GM12878 (cell line): ENCODE data around the gene HIVEP1. TPM values are rescaled to one million over a fixed set of nuclear protein-coding genes. Genes with fewer than 3 reads are reported as not detected.

Experiments
- ATAC-seq: fragments of 200-7000 bp; cut with Tn5 transposase; 3 replicates; pipeline ENCODE4 v1.9.1; 2020; ENCODE audit warnings: mild to moderate bottlenecking, moderate library complexity
- BruUV-seq: library from RNA; stranded (reverse); fragments of 400-500 nt; replicated peaks from 2 replicates; lab custom pipeline; 2021; lab: Mats Ljungman, UMichigan
- CTCF ChIA-PET: fragments of 300-600 bp; sonication (Branson Sonifier 250); formaldehyde crosslinking; extraction: SDS; loops from one replicate; lab custom pipeline; 2021; ENCODE audit warnings: inconsistent platforms; lab: Yijun Ruan, JAX
- POLR2A ChIA-PET: fragments of 350-600 bp; formaldehyde crosslinking; extraction: SDS; loops from one replicate; lab custom pipeline; 2021; ENCODE audit warnings: inconsistent platforms; lab: Charles Lee
- RAD21 ChIA-PET: fragments of 300-600 bp; sonication (Branson Sonifier 250); formaldehyde crosslinking; loops from one replicate; lab custom pipeline; 2023; ENCODE audit warnings: antibody characterized with exemption; ENCODE audit not compliant: unreplicated experiment; lab: Charles Lee
- SMC1A ChIA-PET: fragments of 300-600 bp; sonication (Branson Sonifier 250); formaldehyde crosslinking; loops from one replicate; lab custom pipeline; 2023; ENCODE audit not compliant: unreplicated experiment, uncharacterized antibody; lab: Charles Lee
- DNase-seq: peaks from one replicate; pipeline ENCODE4 v3.0.0-alpha.2; 2011; ENCODE audit warnings: low read depth, low spot score
- FAIRE-seq: peaks from 3 replicates; lab custom pipeline; 2011; peaks lifted over from hg19 to GRCh38; lab: Jason Lieb, UNC
- H2AFZ ChIP-seq: 2 replicates; pipeline ENCODE4 v1.6.0; 2011; ENCODE audit warnings: low read depth, low read length, control low read depth; ENCODE audit not compliant: control insufficient read depth
- H3K27ac ChIP-seq: 2 replicates; pipeline ENCODE4 v1.5.1; 2011; ENCODE audit warnings: control low read depth; ENCODE audit not compliant: control insufficient read depth, insufficient read depth
- H3K27me3 ChIP-seq, 2 experiments: replicated peaks in 1 of 2; 2 replicates each; pipeline versions ENCODE4 v1.6.0 to v1.6.1; 2011; ENCODE audit warnings: low read length in 1 of 2; ENCODE audit not compliant: control insufficient read depth in 2 of 2, insufficient read depth in 2 of 2
- H3K36me3 ChIP-seq, 2 experiments: 2 replicates each; pipeline ENCODE4 v1.5.1; 2011; ENCODE audit warnings: low read length in 1 of 2; ENCODE audit not compliant: control insufficient read depth in 2 of 2, insufficient read depth in 2 of 2
- H3K4me1 ChIP-seq: 2 replicates; pipeline ENCODE4 v1.6.1; 2011; ENCODE audit warnings: mild to moderate bottlenecking, low read length, moderate library complexity, mixed read lengths; ENCODE audit not compliant: control insufficient read depth, insufficient read depth
- H3K4me2 ChIP-seq: 2 replicates; pipeline ENCODE4 v1.6.0; 2011; ENCODE audit warnings: control low read depth; ENCODE audit not compliant: control insufficient read depth, insufficient read depth
- H3K4me3 ChIP-seq: fragments of 200-600 bp; sonication (generic); 2 replicates; pipeline ENCODE4 v1.5.1; 2016
- H3K79me2 ChIP-seq: 2 replicates; pipeline ENCODE4 v1.6.0; 2011; ENCODE audit warnings: low read length; ENCODE audit not compliant: control insufficient read depth, insufficient read depth
- H3K9ac ChIP-seq: 2 replicates; pipeline ENCODE4 v1.8.0; 2011; ENCODE audit warnings: low read length, control low read depth, mixed read lengths; ENCODE audit not compliant: control insufficient read depth, insufficient read depth
- H3K9me3 ChIP-seq: replicated peaks from 3 replicates; pipeline ENCODE4 v1.5.1; 2011; ENCODE audit warnings: mild to moderate bottlenecking, low read length; ENCODE audit not compliant: control insufficient read depth, insufficient read depth
- H4K20me1 ChIP-seq: 2 replicates; pipeline ENCODE4 v1.6.0; 2011; ENCODE audit not compliant: control insufficient read depth, insufficient read depth
- ATF7 ChIP-seq: fragments of 450-650 bp; IDR thresholded peaks from 2 replicates; pipeline ENCODE4 v1.6.1; 2016; ENCODE audit warnings: low read depth, mild to moderate bottlenecking
- EP300 ChIP-seq, 2 experiments: fragments of 150-350 bp in 1 of 2; IDR thresholded peaks; 2 replicates each; pipeline ENCODE4 v1.6.1; 2011 to 2012; ENCODE audit warnings: low read depth in 2 of 2, low read length in 2 of 2, borderline replicate concordance in 1 of 2, improper control_type of control experiment in 1 of 2, inconsistent platforms in 1 of 2; ENCODE audit not compliant: control insufficient read depth in 1 of 2
- ESRRA ChIP-seq: IDR thresholded peaks from 2 replicates; pipeline ENCODE4 v1.6.1; 2012; ENCODE audit warnings: mild to moderate bottlenecking, low read length, improper control_type of control experiment
- EZH2 ChIP-seq: IDR thresholded peaks from 2 replicates; pipeline ENCODE4 v1.6.1; 2012; ENCODE audit warnings: low read depth, mild to moderate bottlenecking, control low read depth, inconsistent platforms, low read length, borderline replicate concordance; ENCODE audit not compliant: control insufficient read depth
- HDAC6 ChIP-seq: fragments of 200-600 bp; sonication (generic); IDR thresholded peaks from one replicate; pipeline ENCODE4 v1.8.0; 2017; ENCODE audit warnings: antibody characterized with exemption; ENCODE audit not compliant: unreplicated experiment
- IKZF1 ChIP-seq: fragments of 450-650 bp; conservative IDR thresholded peaks from 2 replicates; pipeline ENCODE4 v1.6.1; 2017; ENCODE audit warnings: antibody characterized with exemption, mild to moderate bottlenecking
- IKZF2 ChIP-seq, 2 experiments: fragments of 450-650 bp; IDR thresholded peaks; 2 replicates each; pipeline ENCODE4 v1.6.1; 2017; ENCODE audit warnings: mild to moderate bottlenecking in 2 of 2, moderate library complexity in 2 of 2
- MEF2B ChIP-seq: fragments of 450-650 bp; IDR thresholded peaks from 2 replicates; pipeline ENCODE4 v1.6.1; 2018; ENCODE audit warnings: mild to moderate bottlenecking, moderate library complexity; ENCODE audit not compliant: partially characterized antibody, poor library complexity, severe bottlenecking
- RBBP5 ChIP-seq: fragments of 200-600 bp; sonication (generic); conservative IDR thresholded peaks from 2 replicates; pipeline ENCODE4 v1.6.1; 2016
- RELA ChIP-seq: fragments of 450-650 bp; IDR thresholded peaks from 2 replicates; pipeline ENCODE4 v1.8.0; 2014; ENCODE audit warnings: borderline replicate concordance; ENCODE audit not compliant: partially characterized antibody
- SMARCA5 ChIP-seq: fragments of 450-650 bp; IDR thresholded peaks from 2 replicates; pipeline ENCODE4 v1.6.1; 2017; ENCODE audit warnings: mild to moderate bottlenecking
- SRF ChIP-seq, 2 experiments: IDR thresholded peaks; 2 replicates each; pipeline ENCODE4 v1.6.1; 2011; ENCODE audit warnings: low read depth in 2 of 2, low read length in 2 of 2, mild to moderate bottlenecking in 1 of 2, moderate library complexity in 1 of 2
- ZNF274 ChIP-seq: IDR thresholded peaks from one replicate; pipeline ENCODE4 v1.8.0; 2011; ENCODE audit not compliant: insufficient read length, insufficient read depth
- WGBS: methylation state at CpG from one replicate; pipeline ENCODE4 v1.1.6; 2016; ENCODE audit warnings: low lambda C conversion rate; ENCODE audit not compliant: insufficient replicate concordance, insufficient coverage; ENCODE audit errors: missing lambda C conversion rate; 5-methylcytosine and 5-hydroxymethylcytosine counted together
- in situ Hi-C: fragments of 300-500 bp; cut with MboI; formaldehyde crosslinking; loops from 9 replicates; pipeline ENCODE4 v1.14.3; 2018; ENCODE audit warnings: mixed read lengths
- intact Hi-C: fragments of 100-400 bp; cut with micrococcal nuclease; formaldehyde crosslinking; loops from one replicate; pipeline ENCODE4 v1.14.2; 2022; ENCODE audit not compliant: unreplicated experiment
- polyA plus RNA-seq, 11 experiments: library from polyadenylated mRNA; depleted of rRNA in 4 of 11; unstranded in 6 of 11; stranded (reverse) in 5 of 11; fragments of >200 nt; fragmentation: Nextera tagmentation in 4 of 11; fragmentation: Illumina TruSeq in 1 of 11; extraction: Ambion mirVana in 4 of 11; extraction: Trizol in 1 of 11; gene quantifications; 1 replicate in 1 of 11; 2 replicates in 10 of 11; pipeline versions ENCODE4 v1.2.1 to v1.2.3, GENCODE V29; 2011 to 2016; ENCODE audit warnings: inconsistent platforms in 2 of 11, missing spikeins in 2 of 11, low read depth in 1 of 11
- total RNA-seq, 4 experiments: library from RNA; depleted of rRNA in 3 of 4; stranded (reverse); fragments of >200 nt in 3 of 4; fragmentation: Illumina TruSeq in 1 of 4; extraction: Trizol in 1 of 4; gene quantifications; 2 replicates each; pipeline versions ENCODE4 v1.2.1 to v1.2.3, GENCODE V29; 2013 to 2021
- TF ChIP-seq, protein P1 (sequence below): fragments of 450-650 bp; formaldehyde crosslinking; IDR thresholded peaks from 2 replicates; pipeline ENCODE4 v1.5.0; 2022; ENCODE audit warnings: mild to moderate bottlenecking, missing genetic modification characterization
- TF ChIP-seq, protein P2 (sequence below): fragments of 450-650 bp; IDR thresholded peaks from 2 replicates; pipeline ENCODE4 v1.6.1; 2017; ENCODE audit warnings: low read depth, mild to moderate bottlenecking, moderate library complexity

The HIVEP1 gene
- total and polyA plus RNA-seq, 10 of the 15 experiments (the other 5 are each of a cell fraction or from before 2014, with no cell fraction given): 4.3 to 37.5 (median 21.6) TPM

GRCh38 chr6:12060780-12061609 is 48.9 kb downstream of the HIVEP1 start (continued):
- TF ChIP-seq, protein P1, sequence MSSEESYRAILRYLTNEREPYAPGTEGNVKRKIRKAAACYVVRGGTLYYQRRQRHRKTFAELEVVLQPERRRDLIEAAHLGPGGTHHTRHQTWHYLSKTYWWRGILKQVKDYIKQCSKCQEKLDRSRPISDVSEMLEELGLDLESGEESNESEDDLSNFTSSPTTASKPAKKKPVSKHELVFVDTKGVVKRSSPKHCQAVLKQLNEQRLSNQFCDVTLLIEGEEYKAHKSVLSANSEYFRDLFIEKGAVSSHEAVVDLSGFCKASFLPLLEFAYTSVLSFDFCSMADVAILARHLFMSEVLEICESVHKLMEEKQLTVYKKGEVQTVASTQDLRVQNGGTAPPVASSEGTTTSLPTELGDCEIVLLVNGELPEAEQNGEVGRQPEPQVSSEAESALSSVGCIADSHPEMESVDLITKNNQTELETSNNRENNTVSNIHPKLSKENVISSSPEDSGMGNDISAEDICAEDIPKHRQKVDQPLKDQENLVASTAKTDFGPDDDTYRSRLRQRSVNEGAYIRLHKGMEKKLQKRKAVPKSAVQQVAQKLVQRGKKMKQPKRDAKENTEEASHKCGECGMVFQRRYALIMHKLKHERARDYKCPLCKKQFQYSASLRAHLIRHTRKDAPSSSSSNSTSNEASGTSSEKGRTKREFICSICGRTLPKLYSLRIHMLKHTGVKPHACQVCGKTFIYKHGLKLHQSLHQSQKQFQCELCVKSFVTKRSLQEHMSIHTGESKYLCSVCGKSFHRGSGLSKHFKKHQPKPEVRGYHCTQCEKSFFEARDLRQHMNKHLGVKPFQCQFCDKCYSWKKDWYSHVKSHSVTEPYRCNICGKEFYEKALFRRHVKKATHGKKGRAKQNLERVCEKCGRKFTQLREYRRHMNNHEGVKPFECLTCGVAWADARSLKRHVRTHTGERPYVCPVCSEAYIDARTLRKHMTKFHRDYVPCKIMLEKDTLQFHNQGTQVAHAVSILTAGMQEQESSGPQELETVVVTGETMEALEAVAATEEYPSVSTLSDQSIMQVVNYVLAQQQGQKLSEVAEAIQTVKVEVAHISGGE (CRISPR knock-in tag): no peak
- TF ChIP-seq ESRRA (no peak), RELA (peak; percentile 69), MEF2B (peak; percentile 45), EZH2 (no peak), SRF (IDR thresholded peaks at IDR 0.05; ENCODE audit: low read depth in 2 of 2, low read length in 2 of 2) (no peak)

- Histone ChIP-seq H3K27ac (peak overlapping the region; percentile 0; the same call in 1 of the 2 replicates), H3K4me1 (peaks cover 50% of the 10 kb centered on the region), H3K36me3 (peaks cover 0 to 1% of the 10 kb centered on the region in 2 experiments; a peak in 2 of 4 replicates), H3K9ac (no peak overlapping the region), H4K20me1 (no peaks in the 10 kb centered on the region), H3K79me2 (peaks cover 100% of the 10 kb centered on the region), H3K27me3 (no peaks in the 10 kb centered on the region), H3K9me3 (no peaks in the 10 kb centered on the region; the same call in 1 of the 3 replicates), H3K4me3 (no peak overlapping the region), H2AFZ (no peak overlapping the region), H3K4me2 (peak overlapping the region; percentile 21; the same call in 1 of the 2 replicates)
- peak; percentile 3; the same call in 2 of the 3 replicates for ATAC-seq
- no peak for DNase-seq
- BruUV-seq: no TSS peak
- SMC1A ChIA-PET: interaction anchor here (0.5 to 3.7 kb wide), 18 partner anchors 10 to 407 kb away, joined by 3 to 20 read pairs (median 4); no protein-coding TSS in a partner anchor
- RAD21 ChIA-PET: interaction anchor here (1.3 to 9.8 kb wide), 4 partner anchors 10 to 53 kb away, joined by 3 to 77 read pairs (median 17); partner anchors contain the start of gene HIVEP1
- FAIRE-seq: no peak
- WGBS: 83% methylated on average over 5 of the region's 5 CpGs
- intact Hi-C loops (loop anchor here (5.0 kb wide), 3 partner anchors 55 to 350 kb away; no protein-coding TSS in a partner anchor), in situ Hi-C loops (no loop called here)
- POLR2A ChIA-PET: interaction anchor here (1.8 kb wide), 1 partner anchor 10 kb away, joined by 6 read pairs; no protein-coding TSS in a partner anchor
- CTCF ChIA-PET: interaction anchor here (1.4 to 2.5 kb wide), 3 partner anchors 10 to 51 kb away, joined by 3 to 9 read pairs (median 7); no protein-coding TSS in a partner anchor
- TF ChIP-seq SMARCA5 (no peak), SRF (IDR thresholded peaks at IDR 0.05; ENCODE audit: low read depth in 2 of 2, low read length in 2 of 2) (no peak), HDAC6 (no peak), ATF7 (peak; percentile 82), IKZF1 (peak; percentile 82), EP300 (IDR thresholded peaks at IDR 0.05; ENCODE audit: borderline replicate concordance in 1 of 2, control insufficient read depth in 1 of 2, low read depth in 2 of 2, low read length in 2 of 2) (peak in 1 of 2 experiments; percentile 27; a peak in 1 of 4 replicates), ZNF274 (no peak), RBBP5 (no peak), IKZF2 (IDR thresholded peaks at IDR 0.05) (peak; percentile 67 to 75; a peak in 2 of 4 replicates)
- TF ChIP-seq, protein P2, sequence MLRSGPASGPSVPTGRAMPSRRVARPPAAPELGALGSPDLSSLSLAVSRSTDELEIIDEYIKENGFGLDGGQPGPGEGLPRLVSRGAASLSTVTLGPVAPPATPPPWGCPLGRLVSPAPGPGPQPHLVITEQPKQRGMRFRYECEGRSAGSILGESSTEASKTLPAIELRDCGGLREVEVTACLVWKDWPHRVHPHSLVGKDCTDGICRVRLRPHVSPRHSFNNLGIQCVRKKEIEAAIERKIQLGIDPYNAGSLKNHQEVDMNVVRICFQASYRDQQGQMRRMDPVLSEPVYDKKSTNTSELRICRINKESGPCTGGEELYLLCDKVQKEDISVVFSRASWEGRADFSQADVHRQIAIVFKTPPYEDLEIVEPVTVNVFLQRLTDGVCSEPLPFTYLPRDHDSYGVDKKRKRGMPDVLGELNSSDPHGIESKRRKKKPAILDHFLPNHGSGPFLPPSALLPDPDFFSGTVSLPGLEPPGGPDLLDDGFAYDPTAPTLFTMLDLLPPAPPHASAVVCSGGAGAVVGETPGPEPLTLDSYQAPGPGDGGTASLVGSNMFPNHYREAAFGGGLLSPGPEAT: peak; percentile 44; the same call in 1 of the 2 replicates
Measured at GRCh38 chr6:12062605-12063004, 50.5 kb downstream of the HIVEP1 start.
